Thyroid gland (tissue), 4 donors: ENCODE measurements around the gene RBL1.

Source experiments
- CTCF ChIP-seq, 6 experiments: fragments of 200-600 bp in 3 of 6; fragments of 450-650 bp in 3 of 6; sonication (generic) in 3 of 6; IDR thresholded peaks; one replicate each; pipeline ENCODE4 v1.5.1; 2016 to 2019; ENCODE audit warnings: antibody characterized with exemption in 6 of 6, mild to moderate bottlenecking in 2 of 6, inconsistent platforms in 1 of 6, moderate library complexity in 1 of 6
- POLR2A ChIP-seq, 2 donors: fragments of 450-650 bp; IDR thresholded peaks; one replicate each; pipeline ENCODE4 v1.6.1; 2017; ENCODE audit warnings: antibody characterized with exemption in 2 of 2, mild to moderate bottlenecking in 2 of 2, moderate library complexity in 1 of 2

DNA sequence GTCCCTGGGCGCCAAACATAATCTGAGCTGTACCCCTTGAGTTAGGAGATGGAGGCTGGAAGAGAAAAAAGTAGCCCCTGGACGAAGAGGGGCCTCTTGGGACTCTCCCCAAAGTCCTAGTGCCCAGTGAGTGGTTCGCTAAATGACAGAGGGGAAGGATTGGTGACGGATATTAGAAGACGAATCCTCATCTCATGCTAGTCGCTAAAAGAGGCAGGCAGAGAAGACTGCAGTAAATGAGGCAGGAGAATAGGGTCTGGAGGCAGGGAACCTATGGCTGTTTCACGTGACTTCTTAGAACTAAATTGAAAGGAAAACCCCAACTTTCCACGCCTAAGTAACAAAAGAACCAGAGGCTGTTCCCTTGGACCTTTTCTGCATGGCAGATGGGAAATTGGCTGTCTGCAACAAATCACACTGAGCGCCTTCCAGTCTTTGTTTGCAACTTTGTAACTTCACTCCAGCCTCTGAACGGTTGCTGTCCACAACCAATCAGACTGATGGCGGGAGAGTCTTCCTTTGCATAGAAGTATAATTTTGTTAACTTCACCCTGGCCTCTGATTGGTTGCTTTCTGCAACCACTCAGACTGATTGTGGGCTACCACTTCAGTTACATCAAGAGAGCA is 731 bp upstream of the RBL1 start:
- TF ChIP-seq CTCF (IDR thresholded peaks at IDR 0.05), result no peak
- TF ChIP-seq POLR2A (IDR thresholded peaks at IDR 0.05), result no peak
